Coronary artery (tissue), 2 donors: ENCODE results near the gene MOXD1.

ENCODE experiments used
- DNase-seq: peaks from one replicate; pipeline ENCODE4 v3.0.0-alpha.2; 2017; ENCODE audit warnings: low spot score
- H3K27ac ChIP-seq, 2 donors: fragments of 200-600 bp; sonication (generic); one replicate each; pipeline ENCODE4 v1.5.1; 2016 to 2019
- H3K4me3 ChIP-seq: fragments of 200-600 bp; sonication (generic); 2 replicates; pipeline ENCODE4 v1.5.1; 2016; ENCODE audit warnings: mild to moderate bottlenecking, moderate library complexity
- TF ChIP-seq, protein P1 (sequence below): fragments of 200-600 bp; sonication (generic); IDR thresholded peaks from one replicate; pipeline ENCODE4 v1.5.1; 2019; ENCODE audit warnings: antibody characterized with exemption

The MOXD1 gene

DNA sequence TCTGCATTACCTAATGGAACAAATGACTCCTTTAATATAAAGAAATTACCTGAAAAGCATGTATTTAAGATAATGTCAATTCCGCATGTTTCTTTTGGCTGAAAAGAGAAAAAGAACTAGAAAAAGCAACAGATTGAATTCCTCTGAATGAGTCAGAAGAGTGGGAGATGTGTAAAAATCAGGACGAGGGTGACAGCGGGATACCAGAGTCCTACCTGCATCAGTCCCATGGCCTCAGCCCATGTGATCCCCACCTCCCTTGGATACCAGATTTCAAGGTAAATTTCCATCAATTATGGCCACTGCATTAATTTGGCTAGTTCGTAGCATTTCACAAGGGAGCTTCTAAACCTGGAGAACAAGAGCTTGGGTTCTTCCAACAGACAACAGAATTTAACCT, 10.0 kb upstream of the MOXD1 start:
- TF ChIP-seq, protein P1, sequence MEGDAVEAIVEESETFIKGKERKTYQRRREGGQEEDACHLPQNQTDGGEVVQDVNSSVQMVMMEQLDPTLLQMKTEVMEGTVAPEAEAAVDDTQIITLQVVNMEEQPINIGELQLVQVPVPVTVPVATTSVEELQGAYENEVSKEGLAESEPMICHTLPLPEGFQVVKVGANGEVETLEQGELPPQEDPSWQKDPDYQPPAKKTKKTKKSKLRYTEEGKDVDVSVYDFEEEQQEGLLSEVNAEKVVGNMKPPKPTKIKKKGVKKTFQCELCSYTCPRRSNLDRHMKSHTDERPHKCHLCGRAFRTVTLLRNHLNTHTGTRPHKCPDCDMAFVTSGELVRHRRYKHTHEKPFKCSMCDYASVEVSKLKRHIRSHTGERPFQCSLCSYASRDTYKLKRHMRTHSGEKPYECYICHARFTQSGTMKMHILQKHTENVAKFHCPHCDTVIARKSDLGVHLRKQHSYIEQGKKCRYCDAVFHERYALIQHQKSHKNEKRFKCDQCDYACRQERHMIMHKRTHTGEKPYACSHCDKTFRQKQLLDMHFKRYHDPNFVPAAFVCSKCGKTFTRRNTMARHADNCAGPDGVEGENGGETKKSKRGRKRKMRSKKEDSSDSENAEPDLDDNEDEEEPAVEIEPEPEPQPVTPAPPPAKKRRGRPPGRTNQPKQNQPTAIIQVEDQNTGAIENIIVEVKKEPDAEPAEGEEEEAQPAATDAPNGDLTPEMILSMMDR = no peak
- no peak for DNase-seq
- Histone ChIP-seq H3K27ac (no peak overlapping the region), H3K4me3 (no peak overlapping the region)

DNA sequence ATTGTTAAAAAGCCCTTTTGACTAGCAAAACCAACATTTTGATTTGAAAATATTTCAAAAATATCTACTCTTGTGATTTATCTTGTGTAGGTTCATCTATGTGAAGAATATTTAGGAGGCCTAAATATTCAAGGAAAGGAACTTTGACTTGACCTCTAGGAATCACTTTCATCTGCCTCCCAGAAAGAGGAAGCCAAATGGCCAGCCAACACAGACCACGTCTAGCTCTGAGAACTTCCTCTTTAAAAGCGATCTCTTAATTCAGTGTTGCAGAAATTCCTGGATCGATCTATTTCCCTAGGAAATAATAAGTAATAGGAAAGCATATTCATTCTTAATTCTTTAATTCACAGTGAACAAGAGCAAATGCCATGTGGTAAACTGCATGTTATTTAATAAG, 9.6 kb upstream of the MOXD1 start:
- H3K27ac ChIP-seq = no peak overlapping the region
- no peak for DNase-seq
- TF ChIP-seq, protein P1 = no peak
- no peak overlapping the region for H3K4me3 ChIP-seq

DNA sequence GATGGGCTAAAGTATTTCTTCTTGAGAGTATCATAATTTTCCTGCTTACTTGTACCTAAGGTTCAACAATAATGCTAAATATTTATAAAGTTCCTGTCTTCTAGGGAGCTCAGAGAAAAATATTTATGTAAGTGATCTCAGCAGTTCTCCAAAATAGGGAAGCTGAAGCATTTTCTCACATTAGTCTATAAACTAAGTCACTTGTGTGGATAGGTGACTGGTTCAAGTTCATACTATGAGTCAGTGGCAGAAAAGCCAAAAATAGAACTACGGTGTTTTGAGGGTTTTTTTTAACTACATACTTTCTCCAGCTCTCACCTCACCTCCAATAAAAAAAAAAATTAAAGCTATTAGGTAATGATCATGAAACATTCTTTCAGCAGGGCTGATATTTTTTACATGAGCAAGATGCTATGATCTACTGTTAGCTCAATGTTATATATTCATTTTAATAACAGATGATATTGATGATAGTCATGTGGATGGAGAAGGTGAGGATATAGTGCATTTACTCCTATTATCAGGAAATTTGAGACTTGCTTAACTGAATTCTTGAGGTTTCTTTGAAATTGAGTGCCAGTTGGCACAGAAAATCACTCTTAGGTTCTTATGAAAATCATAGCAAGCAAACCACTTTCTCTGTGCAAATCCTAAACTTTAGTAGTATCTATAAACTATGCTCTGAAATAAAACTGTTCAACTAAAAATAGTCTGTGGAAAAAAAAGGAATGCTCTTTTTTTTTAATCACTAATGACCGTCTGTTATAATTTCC, 4.1 kb upstream of the MOXD1 start:
- TF ChIP-seq, protein P1 = no peak
- no peak for DNase-seq
- H3K4me3 ChIP-seq = no peak overlapping the region
- no peak overlapping the region for H3K27ac ChIP-seq

DNA sequence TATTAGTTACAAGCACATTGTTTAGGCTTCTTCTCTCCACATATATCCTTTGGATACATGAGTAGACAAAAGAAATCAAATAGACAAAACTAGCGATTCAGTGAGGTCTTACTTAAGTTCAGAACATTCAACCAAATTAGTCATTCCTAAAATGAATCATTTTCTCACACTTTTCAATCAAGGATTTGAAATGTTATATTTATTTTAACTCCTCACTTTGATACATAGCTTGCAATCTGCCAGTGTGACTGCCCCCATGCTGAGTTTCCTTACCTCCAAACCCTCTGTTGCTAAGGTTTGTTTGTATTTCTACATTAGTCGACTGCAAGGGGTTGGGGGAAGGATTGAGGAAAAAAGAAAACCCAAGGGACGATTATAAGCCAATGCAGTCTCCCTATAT, 3.5 kb upstream of the MOXD1 start:
- DNase-seq = no peak
- no peak overlapping the region for H3K27ac ChIP-seq
- TF ChIP-seq, protein P1 = no peak
- H3K4me3 ChIP-seq = no peak overlapping the region

DNA sequence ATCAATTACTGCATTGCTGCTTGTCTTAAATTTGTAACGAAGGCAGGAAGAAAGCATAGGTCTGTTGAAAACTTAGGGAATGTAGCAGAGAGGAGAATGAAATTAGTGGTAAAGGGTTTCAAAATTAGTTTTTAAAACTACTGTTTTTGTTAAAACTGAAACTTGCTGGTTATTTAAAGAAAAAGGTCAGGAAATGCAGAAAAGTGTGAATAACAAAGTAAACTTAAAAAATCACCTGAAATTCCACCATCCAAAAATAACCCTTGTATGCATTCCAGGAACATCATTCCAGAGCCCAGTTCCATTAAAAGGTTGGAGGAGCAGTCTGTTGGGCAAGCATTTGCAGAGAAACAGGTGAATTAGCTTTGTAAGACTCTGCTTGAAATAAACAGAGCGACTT, 3.1 kb upstream of the MOXD1 start:
- Histone ChIP-seq H3K27ac (no peak overlapping the region), H3K4me3 (no peak overlapping the region)
- TF ChIP-seq, protein P1 = no peak
- no peak for DNase-seq

DNA sequence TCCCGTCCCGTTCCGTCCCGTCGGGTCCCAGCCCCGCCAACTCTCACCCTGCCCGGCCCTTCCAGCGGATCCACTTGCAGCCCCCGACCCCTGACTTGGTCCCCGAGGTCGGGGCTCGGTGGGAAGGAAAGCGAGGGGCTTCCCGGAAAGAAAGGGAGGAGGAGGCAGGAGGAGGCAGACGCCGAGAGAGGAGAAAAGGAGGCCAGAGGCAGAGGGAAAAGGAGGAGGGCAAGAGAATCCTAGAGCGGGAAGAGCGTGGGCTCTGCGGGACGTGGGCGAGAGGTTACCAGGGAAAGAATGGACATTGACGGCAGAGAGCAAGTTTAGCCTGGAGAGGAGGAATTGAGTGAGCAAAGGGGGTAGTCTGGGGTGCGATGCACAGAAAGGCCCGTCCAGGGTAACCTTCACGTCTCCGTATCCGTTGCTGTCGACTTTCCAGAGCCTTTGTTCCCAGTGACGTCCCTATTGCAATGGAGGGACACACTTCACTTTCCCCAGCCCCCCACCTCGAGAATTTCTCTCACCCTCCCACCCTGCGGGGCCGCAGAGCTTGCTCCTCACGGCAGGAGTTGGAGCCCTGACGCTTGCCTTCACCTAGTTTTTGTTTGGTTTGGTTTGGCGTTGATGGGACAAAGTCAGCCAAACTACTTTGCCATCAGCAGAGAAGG, 477 bp upstream of the MOXD1 start:
- TF ChIP-seq, protein P1 = no peak
- H3K4me3 ChIP-seq = peak overlapping the region; percentile 75
- no peak overlapping the region for H3K27ac ChIP-seq
- DNase-seq = no peak

DNA sequence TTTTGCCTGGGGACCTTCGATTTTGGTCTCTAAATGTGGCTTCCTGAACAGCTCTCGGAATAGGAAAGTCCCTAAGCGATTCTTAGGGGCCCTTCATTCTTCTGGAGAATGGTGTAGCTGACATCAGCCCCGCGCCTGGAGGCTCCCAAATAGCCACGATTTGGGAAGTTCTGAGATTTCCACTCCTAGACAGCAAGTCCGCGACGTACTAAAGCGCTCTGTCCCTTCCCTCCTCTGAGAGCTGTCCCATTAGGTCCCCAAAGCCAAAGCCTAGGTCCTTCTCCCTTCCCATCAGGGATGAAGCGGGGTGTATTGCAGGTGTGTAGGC, 756 bp downstream of the MOXD1 start:
- DNase-seq = no peak
- peak overlapping the region; percentile 75 for H3K4me3 ChIP-seq
- H3K27ac ChIP-seq = no peak overlapping the region
- TF ChIP-seq, protein P1 = no peak
